Upper lobe of right lung (tissue), 1 donor: ENCODE measurements around the gene TPST2. TPM values are rescaled to one million over a fixed set of nuclear protein-coding genes. Genes with fewer than 3 reads are reported as not detected.

ENCODE experiments used
- ATAC-seq: fragments of 200-7000 bp; cut with Tn5 transposase; one replicate; pipeline ENCODE4 v1.9.1; 2020; ENCODE audit warnings: mild to moderate bottlenecking, moderate library complexity
- DNase-seq: peaks from one replicate; pipeline ENCODE4 v3.0.0-alpha.2; 2020
- H3K27ac ChIP-seq: fragments of 200-600 bp; one replicate; pipeline ENCODE4 v1.8.0; 2022
- H3K27me3 ChIP-seq: fragments of 200-600 bp; one replicate; pipeline ENCODE4 v1.8.0; 2022; ENCODE audit warnings: mild to moderate bottlenecking
- H3K36me3 ChIP-seq: fragments of 200-600 bp; one replicate; pipeline ENCODE4 v1.8.0; 2022
- H3K4me1 ChIP-seq: fragments of 200-600 bp; one replicate; pipeline ENCODE4 v1.8.0; 2022
- H3K4me3 ChIP-seq: fragments of 200-600 bp; one replicate; pipeline ENCODE4 v1.8.0; 2022; ENCODE audit warnings: mild to moderate bottlenecking
- H3K9me3 ChIP-seq: fragments of 200-600 bp; one replicate; pipeline ENCODE4 v1.8.0; 2022
- CTCF ChIP-seq: fragments of 200-600 bp; IDR thresholded peaks from one replicate; pipeline ENCODE4 v1.8.0; 2022; ENCODE audit warnings: antibody characterized with exemption
- intact Hi-C: fragments of 100-400 bp; cut with DNase I; formaldehyde crosslinking; loops from one replicate; pipeline ENCODE4 v1.11.0; 2022
- total RNA-seq: library from RNA; stranded (reverse); fragmentation: NEBNext Ultra II Directional; extraction: Animal tissue kit (Norgen Biotek cat#: 25700); gene quantifications from one replicate; pipeline ENCODE4 v1.2.1, GENCODE V29; 2021
- donor health status: DM: no; HTN: yes; CAD: no; lungs with severe emphysema.

TPST2 gene
- total RNA-seq, 1 donor from 2014 or later: 83.1 TPM

- DNase-seq (no peak), ATAC-seq (no peak)
- Histone ChIP-seq H3K9me3 (no peaks in the 10 kb centered on the region), H3K4me1 (peaks cover 6% of the 10 kb centered on the region), H3K27ac (no peak overlapping the region), H3K36me3 (no peaks in the 10 kb centered on the region), H3K27me3 (no peaks in the 10 kb centered on the region), H3K4me3 (no peak overlapping the region)
- no peak for TF ChIP-seq CTCF
- intact Hi-C loops: no loop called here
Observed at GRCh38 chr22:26555478-26555877, 34.5 kb downstream of the TPST2 start.

GRCh38 chr22:26554956-26555355 lies 35.0 kb downstream of the TPST2 start:
- intact Hi-C loops: no loop called here
- H3K4me1 ChIP-seq: peaks cover 9% of the 10 kb centered on the region

GRCh38 chr22:26553056-26553752 lies 36.7 kb downstream of the TPST2 start:
- no peaks in the 10 kb centered on the region for H3K36me3 ChIP-seq
- H3K27ac ChIP-seq: no peak overlapping the region
- no peak for DNase-seq
- no peak overlapping the region for H3K4me3 ChIP-seq
- intact Hi-C loops: no loop called here
- no peaks in the 10 kb centered on the region for H3K27me3 ChIP-seq
- TF ChIP-seq CTCF: no peak
- ATAC-seq: no peak
- H3K4me1 ChIP-seq: peaks cover 7% of the 10 kb centered on the region
- H3K9me3 ChIP-seq: no peaks in the 10 kb centered on the region

More at GRCh38 chr22:26554956-26555355, 35.0 kb downstream of the TPST2 start:
- Histone ChIP-seq H3K4me3 (no peak overlapping the region), H3K27me3 (no peaks in the 10 kb centered on the region), H3K9me3 (no peaks in the 10 kb centered on the region), H3K36me3 (no peaks in the 10 kb centered on the region), H3K27ac (no peak overlapping the region)
- ATAC-seq (no peak), DNase-seq (no peak)
- no peak for TF ChIP-seq CTCF

- no peak overlapping the region for H3K4me3 ChIP-seq
- H3K27me3 ChIP-seq: no peaks in the 10 kb centered on the region
- no peak overlapping the region for H3K27ac ChIP-seq
- ATAC-seq (no peak), DNase-seq (no peak)
- H3K9me3 ChIP-seq: no peaks in the 10 kb centered on the region
- intact Hi-C loops: no loop called here
- no peak for TF ChIP-seq CTCF
- H3K36me3 ChIP-seq: peaks cover 2% of the 10 kb centered on the region
- peaks cover 7% of the 10 kb centered on the region for H3K4me1 ChIP-seq
Observed at GRCh38 chr22:26552466-26552865, 37.5 kb downstream of the TPST2 start.

- peaks cover 7% of the 10 kb centered on the region for H3K4me1 ChIP-seq
- H3K9me3 ChIP-seq: no peaks in the 10 kb centered on the region
- peak overlapping the region; percentile 60 for H3K27ac ChIP-seq
- intact Hi-C loops: no loop called here
- no peak overlapping the region for H3K4me3 ChIP-seq
- peaks cover 5% of the 10 kb centered on the region for H3K36me3 ChIP-seq
- ATAC-seq (no peak), DNase-seq (no peak)
- H3K27me3 ChIP-seq: no peaks in the 10 kb centered on the region
- TF ChIP-seq CTCF: no peak
Observed at GRCh38 chr22:26551568-26551967, 38.4 kb downstream of the TPST2 start.
